ENCODE results near the gene ULK1. TPM values are rescaled to one million over a fixed set of nuclear protein-coding genes. Genes with fewer than 3 reads are reported as not detected.
A peak's percentile ranks its signal among the peaks of the same experiment; 100 is the strongest.

The ULK1 gene
- total RNA-seq, 1 donor from 2014 or later: 7.8 TPM

GRCh38 chr12:131892711-131893604 lies 1.5 kb upstream of the ULK1 start:
- no peak for DNase-seq

GRCh38 chr12:131893605-131894312 lies 663 bp upstream of the ULK1 start:
- no peak for DNase-seq

- DNase-seq: no peak
These were observed 688 bp downstream of the ULK1 start for GRCh38 chr12:131894981-131895639.

- DNase-seq: no peak
These were observed 1.2 kb downstream of the ULK1 start for GRCh38 chr12:131895640-131896079.

GRCh38 chr12:131896080-131896810 lies 1.8 kb downstream of the ULK1 start:
- peak; percentile 80 for DNase-seq

GRCh38 chr12:131896811-131897270 lies 2.4 kb downstream of the ULK1 start:
- no peak for DNase-seq

GRCh38 chr12:131897276-131897675 lies 2.9 kb downstream of the ULK1 start:
- DNase-seq: no peak

- no peak for DNase-seq
These were observed 3.5 kb downstream of the ULK1 start for GRCh38 chr12:131897875-131898274.

- no peak for DNase-seq
These were observed 6.0 kb downstream of the ULK1 start for GRCh38 chr12:131900397-131900796.

- DNase-seq: no peak
These were observed 7.3 kb downstream of the ULK1 start for GRCh38 chr12:131901431-131902331.

GRCh38 chr12:131902332-131903241 lies 8.2 kb downstream of the ULK1 start:
- DNase-seq: no peak

GRCh38 chr12:131903270-131904255 lies 9.1 kb downstream of the ULK1 start:
- DNase-seq: no peak

- no peak for DNase-seq
These were observed 9.9 kb downstream of the ULK1 start for GRCh38 chr12:131904346-131904745.

- no peak for DNase-seq
These were observed 10.7 kb downstream of the ULK1 start for GRCh38 chr12:131905081-131905629.

- no peak for DNase-seq
These were observed 11.2 kb downstream of the ULK1 start for GRCh38 chr12:131905630-131906091.

GRCh38 chr12:131907379-131908091 lies 13.1 kb downstream of the ULK1 start:
- DNase-seq: no peak

Data from occipital lobe (tissue), 2 donors.